Airway epithelial cell (primary cell): ENCODE data around the gene IFITM5. TPM values are rescaled to one million over a fixed set of nuclear protein-coding genes. Genes with fewer than 3 reads are reported as not detected.

Source experiments
- total RNA-seq: library from RNA; depleted of rRNA; stranded (reverse); fragments of >200 nt; gene quantifications from 2 replicates; pipeline ENCODE4 v1.2.3, GENCODE V29; 2015

The IFITM5 gene
- total RNA-seq: not detected in 2 replicates

DNA sequence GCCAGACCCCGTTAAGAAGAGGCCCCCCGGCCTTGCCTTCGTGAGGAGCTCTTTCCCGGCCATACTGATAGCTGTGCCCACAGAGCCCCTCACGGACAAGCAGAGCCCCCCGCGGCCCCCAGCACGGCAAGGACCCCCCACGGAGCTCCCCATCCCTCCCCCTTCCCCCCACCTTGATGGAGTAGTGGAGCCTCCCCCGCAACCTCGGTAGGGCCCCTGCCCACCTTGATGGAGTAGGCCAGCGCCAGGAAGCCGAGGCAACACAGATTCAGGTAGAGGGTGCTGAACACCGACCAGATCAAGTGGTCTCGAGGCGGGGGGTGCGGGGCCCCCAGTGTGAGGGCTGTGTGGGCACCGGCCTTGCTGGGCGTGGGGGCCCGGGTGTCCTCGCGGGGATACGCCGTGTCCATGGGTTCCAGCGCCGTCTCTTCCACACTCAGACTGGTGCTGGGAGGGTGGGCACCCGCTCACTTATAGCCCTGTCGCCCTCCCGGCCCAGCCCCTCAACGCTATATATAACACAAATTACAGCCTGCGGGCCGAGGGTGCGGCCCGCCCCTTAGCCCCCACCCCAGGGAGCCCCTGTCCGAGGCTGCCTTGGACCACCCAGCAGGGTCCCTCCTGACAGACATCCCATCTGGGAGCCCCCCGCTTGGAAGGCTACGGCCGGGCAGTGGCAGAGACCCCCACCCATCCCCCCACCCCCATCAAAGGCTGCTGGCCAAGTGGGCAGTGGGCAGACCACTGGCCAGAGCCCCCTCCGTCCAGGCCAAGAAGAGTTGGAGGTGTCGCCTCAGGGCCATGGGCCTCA lies at the start of gene IFITM5:
TSS of gene IFITM5 (minus strand) at position 446 of the 811 bp plus-strand sequence. CDS start at position 410, 36 bp downstream.

DNA sequence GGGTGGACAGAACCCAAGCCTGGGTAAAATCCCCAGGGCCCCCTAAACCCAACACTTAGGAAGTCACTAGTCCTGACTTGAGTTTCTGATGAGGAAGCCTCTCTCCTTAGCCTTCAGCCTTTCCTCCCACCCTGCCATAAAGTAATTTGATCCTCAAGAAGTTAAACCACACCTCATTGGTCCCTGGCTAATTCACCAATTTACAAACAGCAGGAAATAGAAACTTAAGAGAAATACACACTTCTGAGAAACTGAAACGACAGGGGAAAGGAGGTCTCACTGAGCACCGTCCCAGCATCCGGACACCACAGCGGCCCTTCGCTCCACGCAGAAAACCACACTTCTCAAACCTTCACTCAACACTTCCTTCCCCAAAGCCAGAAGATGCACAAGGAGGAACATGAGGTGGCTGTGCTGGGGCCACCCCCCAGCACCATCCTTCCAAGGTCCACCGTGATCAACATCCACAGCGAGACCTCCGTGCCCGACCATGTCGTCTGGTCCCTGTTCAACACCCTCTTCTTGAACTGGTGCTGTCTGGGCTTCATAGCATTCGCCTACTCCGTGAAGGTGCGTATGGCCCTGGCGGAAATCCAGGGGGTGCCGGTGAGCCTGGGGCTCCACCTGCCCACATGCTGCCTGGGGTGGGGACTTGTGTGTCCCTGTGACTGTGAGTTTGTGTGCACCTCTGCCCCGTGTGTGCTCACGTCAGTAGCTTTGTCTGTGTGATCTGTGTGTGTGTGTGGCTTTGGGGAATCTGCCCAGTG lies 14.6 kb upstream of the IFITM5 start, which contains the start of gene IFITM1:
TSS of gene IFITM1 (plus strand) at position 254 of the 767 bp plus-strand sequence. CDS start at position 385, 131 bp downstream.

DNA sequence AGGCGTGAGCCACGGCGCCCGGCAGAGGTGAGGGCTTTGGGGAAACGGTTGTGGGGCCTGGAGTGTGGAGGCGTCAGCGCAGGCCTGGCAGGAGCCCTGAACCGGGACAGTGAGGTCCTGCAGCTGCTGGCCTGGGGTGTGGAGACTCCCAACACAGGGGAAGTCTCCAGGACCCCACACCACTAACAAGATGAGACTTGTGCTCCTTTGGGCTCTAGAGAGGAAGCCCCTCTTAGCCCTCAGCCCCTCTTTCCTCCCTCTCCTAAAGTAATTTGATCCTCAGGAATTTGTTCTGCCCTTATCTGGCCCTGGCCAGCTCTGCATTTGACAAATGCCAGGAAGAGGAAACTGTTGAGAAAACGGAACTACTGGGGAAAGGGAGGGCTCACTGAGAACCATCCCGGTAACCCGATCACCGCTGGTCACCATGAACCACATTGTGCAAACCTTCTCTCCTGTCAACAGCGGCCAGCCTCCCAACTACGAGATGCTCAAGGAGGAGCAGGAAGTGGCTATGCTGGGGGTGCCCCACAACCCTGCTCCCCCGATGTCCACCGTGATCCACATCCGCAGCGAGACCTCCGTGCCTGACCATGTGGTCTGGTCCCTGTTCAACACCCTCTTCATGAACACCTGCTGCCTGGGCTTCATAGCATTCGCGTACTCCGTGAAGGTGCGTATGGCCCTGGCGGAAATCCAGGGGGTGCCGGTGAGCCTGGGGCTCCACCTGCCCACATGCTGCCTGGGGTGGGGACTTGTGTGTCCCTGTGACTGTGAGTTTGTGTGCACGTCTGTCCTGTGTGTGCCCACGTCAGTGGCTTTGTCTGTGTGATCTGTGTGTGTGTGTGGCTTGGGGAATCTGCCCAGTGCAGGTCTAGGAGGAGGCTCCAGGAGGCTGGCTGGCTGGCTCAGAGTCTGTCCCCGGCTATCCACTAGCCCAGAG lies 8.7 kb upstream of the IFITM5 start, which contains the start of gene IFITM2:
TSS of gene IFITM2 (plus strand) at position 51 of the 943 bp plus-strand sequence. CDS start at position 428, 377 bp downstream.

DNA sequence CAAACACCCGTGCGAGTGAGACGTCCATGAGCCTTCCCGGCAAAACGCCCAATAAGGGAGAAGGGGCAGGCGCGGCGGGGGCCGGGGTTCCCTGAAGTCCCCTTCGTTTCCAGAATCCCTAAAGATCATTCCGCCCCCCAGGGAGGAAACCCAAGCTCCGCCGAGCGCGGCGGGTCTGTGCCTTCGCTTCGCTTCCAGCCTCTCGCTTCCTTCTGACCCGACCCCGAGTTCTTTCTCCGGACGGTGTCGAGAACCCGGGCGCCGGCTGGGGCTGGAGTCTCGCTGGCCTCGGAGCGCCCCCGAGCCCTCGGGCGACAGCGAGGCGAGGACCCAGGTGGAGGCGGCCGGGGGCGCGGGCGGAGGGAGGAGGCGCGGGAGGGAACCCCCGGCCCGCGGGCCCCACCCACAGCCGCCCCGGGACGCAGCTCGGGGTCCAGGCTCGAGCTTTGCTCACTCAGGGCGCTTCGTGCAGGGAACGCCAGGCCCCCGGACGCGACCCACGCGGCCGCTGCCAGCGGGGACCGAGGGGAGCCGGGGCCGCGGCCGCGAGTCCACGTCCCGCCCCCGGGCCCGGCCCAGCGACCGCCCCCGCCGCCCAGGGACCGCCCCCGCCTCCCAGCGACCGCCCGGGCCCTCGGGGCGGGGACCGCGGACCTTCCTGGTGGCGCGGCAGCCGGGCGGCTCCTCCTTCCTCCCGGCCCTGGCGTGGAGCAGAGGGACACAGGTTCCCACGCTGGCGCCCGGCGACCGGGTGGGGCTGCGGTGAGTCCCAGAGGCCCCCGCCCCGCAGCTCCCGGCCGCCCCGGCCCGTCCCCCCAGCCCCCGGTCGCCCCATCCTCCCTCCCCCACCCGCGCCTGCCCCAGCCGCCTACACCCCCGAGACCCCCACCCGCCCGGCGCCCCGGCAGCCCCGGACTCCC lies 10.6 kb downstream of the IFITM5 start, which contains the start of gene PGGHG:
TSS of gene PGGHG (plus strand) at position 649 of the 920 bp plus-strand sequence. CDS start 691 bp downstream, outside the sequence.

DNA sequence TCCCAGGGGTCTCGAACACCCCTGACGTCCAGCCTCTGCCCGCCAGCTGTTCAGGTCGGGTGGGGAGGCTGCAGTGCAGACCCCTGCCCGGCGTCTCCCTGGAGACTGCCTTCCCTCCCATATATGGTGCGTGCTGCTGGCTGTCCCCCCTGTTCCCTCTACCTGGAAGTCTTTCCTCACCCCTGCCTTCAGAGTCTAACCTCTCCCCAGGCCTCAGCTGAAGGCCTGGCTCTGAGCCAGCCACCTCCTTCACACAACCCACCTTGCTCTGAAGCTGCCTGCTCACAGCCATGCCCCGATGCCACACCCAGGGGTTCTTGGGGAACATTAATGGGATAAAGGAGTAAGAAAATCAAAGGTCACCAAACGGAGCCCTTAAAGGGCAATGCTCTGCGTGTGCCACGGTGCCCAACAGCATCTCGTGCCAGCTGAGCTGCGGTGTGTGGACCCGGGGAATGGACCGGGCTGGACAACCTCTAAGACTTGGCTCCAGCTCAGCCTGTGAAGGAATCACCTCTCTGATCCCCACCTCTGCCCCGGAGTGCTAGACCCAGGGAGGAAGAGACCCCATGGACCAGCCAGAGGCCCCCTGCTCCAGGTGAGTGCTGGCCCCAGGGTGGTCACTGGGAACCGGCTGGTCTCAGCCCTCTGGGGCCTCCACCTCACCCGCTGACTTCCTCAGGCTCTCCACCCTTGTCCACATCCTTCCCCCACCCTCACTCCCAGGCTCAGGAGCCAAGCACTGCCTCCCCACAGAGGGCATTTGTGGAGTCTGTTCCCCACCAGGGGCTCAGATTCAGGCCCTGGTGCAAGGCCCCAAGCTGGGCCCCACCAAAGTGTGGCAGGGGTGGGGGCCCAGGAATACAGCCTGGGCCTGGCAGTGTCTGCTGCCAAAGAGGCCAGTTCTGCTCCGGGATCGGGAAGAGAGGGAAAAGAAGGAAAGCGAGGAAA lies 21.1 kb downstream of the IFITM5 start, which contains the start of gene NLRP6:
TSS of gene NLRP6 (plus strand) at position 407 of the 951 bp plus-strand sequence. CDS start at position 570, 163 bp downstream.

Other genes starting within 250 kb of the IFITM5 start
- gene SCGB1C1, start 106.4 kb downstream of the IFITM5 start, total RNA-seq: not detected in 2 replicates
- 18.5 and 21.2 TPM in 2 replicates for gene BET1L, start 92.1 kb downstream of the IFITM5 start, total RNA-seq
- 92.7 and 101 TPM in 2 replicates for gene RIC8A, start 91.8 kb downstream of the IFITM5 start, total RNA-seq
- 10.2 and 17.4 TPM in 2 replicates for gene SIRT3, start 63.2 kb downstream of the IFITM5 start, total RNA-seq
- gene PSMD13, start 62.5 kb downstream of the IFITM5 start, total RNA-seq: 203 and 237 TPM in 2 replicates
- not detected in 2 replicates for gene NLRP6, start 21.1 kb downstream of the IFITM5 start, total RNA-seq
- 3.7 and 4.0 TPM in 2 replicates for gene PGGHG, start 10.4 kb downstream of the IFITM5 start, total RNA-seq
- gene IFITM2, start 8.3 kb upstream of the IFITM5 start, total RNA-seq: 15.2 and 17.1 TPM in 2 replicates
- 16.4 and 26.9 TPM in 2 replicates for gene IFITM1, start 14.5 kb upstream of the IFITM5 start, total RNA-seq
- gene IFITM3, start 21.3 kb upstream of the IFITM5 start, total RNA-seq: 57.6 and 138 TPM in 2 replicates
- gene B4GALNT4, start 70.0 kb upstream of the IFITM5 start, total RNA-seq: 43.2 and 82.5 TPM in 2 replicates
- 520 and 527 TPM in 2 replicates for gene PKP3, start 94.7 kb upstream of the IFITM5 start, total RNA-seq
- 11.2 and 15.7 TPM in 2 replicates for gene SIGIRR, start 115.5 kb upstream of the IFITM5 start, total RNA-seq
- gene ANO9, start 142.5 kb upstream of the IFITM5 start, total RNA-seq: 10.5 and 18.0 TPM in 2 replicates
- gene PTDSS2, start 150.8 kb upstream of the IFITM5 start, total RNA-seq: 61.4 and 62.0 TPM in 2 replicates
- 293 and 326 TPM in 2 replicates for gene RNH1, start 207.7 kb upstream of the IFITM5 start, total RNA-seq
- 123 and 134 TPM in 2 replicates for gene HRAS, start 236.1 kb upstream of the IFITM5 start, total RNA-seq
- 0.23 and 0.56 TPM in 2 replicates for gene LRRC56, start 238.0 kb upstream of the IFITM5 start, total RNA-seq